GM12865 (cell line): Measurements from ENCODE around the gene EXOC3L1.

Experiments used
- DNase-seq: peaks from one replicate; pipeline ENCODE4 v3.0.0; 2010; ENCODE audit warnings: low read depth
- H3K4me3 ChIP-seq: 2 replicates; pipeline ENCODE4 v1.5.1; 2011; ENCODE audit warnings: mild to moderate bottlenecking, low read depth, low read length, control low read depth
- CTCF ChIP-seq: IDR thresholded peaks from 2 replicates; pipeline ENCODE4 v1.5.1; 2011; ENCODE audit warnings: low read length, control low read depth, low read depth, inconsistent platforms; ENCODE audit not compliant: insufficient read depth; ENCODE audit errors: missing control alignments

The EXOC3L1 gene

GRCh38 chr16:67228034-67228785, 38.3 kb upstream of the EXOC3L1 start:
- no peak for TF ChIP-seq CTCF
- H3K4me3 ChIP-seq = peak overlapping the region; percentile 97
- DNase-seq = no peak

- peak overlapping the region; percentile 97 for H3K4me3 ChIP-seq
- no peak for TF ChIP-seq CTCF
- no peak for DNase-seq
Observed at GRCh38 chr16:67227567-67227921, 37.6 kb upstream of the EXOC3L1 start.

GRCh38 chr16:67226804-67227566, 37.0 kb upstream of the EXOC3L1 start, which contains the start of gene TMEM208:
TSS of gene TMEM208 (plus strand) at chr16:67227130. CDS start at chr16:67227219, 89 bp downstream.
- DNase-seq = peak; percentile 99
- TF ChIP-seq CTCF = peak; percentile 14
- H3K4me3 ChIP-seq = peak within 1 kb of the TSS; percentile 97

- DNase-seq = no peak
- peak overlapping the region; percentile 97 for H3K4me3 ChIP-seq
- TF ChIP-seq CTCF = no peak
Observed at GRCh38 chr16:67226295-67226803, 36.4 kb upstream of the EXOC3L1 start.

- TF ChIP-seq CTCF = no peak
- no peak for DNase-seq
- no peak overlapping the region for H3K4me3 ChIP-seq
Observed at GRCh38 chr16:67223992-67224391, 34.1 kb upstream of the EXOC3L1 start.

GRCh38 chr16:67216612-67217490, 26.9 kb upstream of the EXOC3L1 start:
- no peak for TF ChIP-seq CTCF
- no peak for DNase-seq
- H3K4me3 ChIP-seq = no peak overlapping the region
